Left lung (tissue), 10 donors: ENCODE results near the gene SLC22A4. TPM values are rescaled to one million over a fixed set of nuclear protein-coding genes. Genes with fewer than 3 reads are reported as not detected.
A peak's percentile ranks its signal among the peaks of the same experiment; 100 is the strongest.

Source experiments
- ATAC-seq: fragments of 200-7000 bp; cut with Tn5 transposase; one replicate; pipeline ENCODE4 v1.9.1; 2020; ENCODE audit warnings: moderate library complexity
- DNase-seq, 4 donors: peaks; one replicate each; pipeline ENCODE4 v3.0.0-alpha.2; 2013 to 2020
- H3K27ac ChIP-seq, 2 donors: fragments of 200-600 bp; sonication (generic) in 1 of 2; one replicate each; pipeline versions ENCODE4 v1.5.0 to v1.8.0; 2020 to 2021
- H3K27me3 ChIP-seq, 2 donors: fragments of 200-600 bp; sonication (generic) in 1 of 2; one replicate each; pipeline versions ENCODE4 v1.5.0 to v1.8.0; 2020 to 2021
- H3K36me3 ChIP-seq, 2 donors: fragments of 200-600 bp; sonication (generic) in 1 of 2; one replicate each; pipeline versions ENCODE4 v1.5.0 to v1.8.0; 2020 to 2021
- H3K4me1 ChIP-seq, 2 donors: fragments of 200-600 bp; one replicate each; pipeline ENCODE4 v1.8.0; 2021
- H3K4me3 ChIP-seq, 2 donors: fragments of 200-600 bp; sonication (generic) in 1 of 2; one replicate each; pipeline versions ENCODE4 v1.5.0 to v1.8.0; 2020 to 2021; ENCODE audit warnings: mild to moderate bottlenecking in 1 of 2
- H3K9me3 ChIP-seq, 2 donors: fragments of 200-600 bp; sonication (generic) in 1 of 2; one replicate each; pipeline versions ENCODE4 v1.5.0 to v1.8.0; 2020 to 2021
- intact Hi-C, 2 donors: fragments of 100-400 bp; cut with DNase I; formaldehyde crosslinking; loops; one replicate each; pipeline versions ENCODE4 v1.11.2 to v1.14.2; 2022
- polyA plus RNA-seq, 6 donors: library from polyadenylated mRNA; unstranded; fragments of 120-200 nt; gene quantifications; one replicate each; pipeline ENCODE4 v1.2.1, GENCODE V29; 2013; ENCODE audit not compliant: insufficient read length in 6 of 6
- total RNA-seq, 2 donors: library from RNA; stranded (reverse); fragmentation: NEBNext Ultra II Directional; extraction: Animal tissue kit (Norgen Biotek cat#: 25700); gene quantifications; one replicate each; pipeline ENCODE4 v1.2.1, GENCODE V29; 2021
- TF ChIP-seq, protein P1 (sequence below), 2 donors: fragments of 200-600 bp; sonication (generic) in 1 of 2; IDR thresholded peaks; one replicate each; pipeline versions ENCODE4 v1.5.0 to v1.8.0; 2021; ENCODE audit warnings: antibody characterized with exemption in 2 of 2
- donor health status: DM: no; HTN: yes; CAD: no.
- donor health status: DM: no; HTN: no; CAD: no.

The SLC22A4 gene
- total and polyA plus RNA-seq, 8 donors: 1.0 to 10.3 (median 3.4) TPM

DNA sequence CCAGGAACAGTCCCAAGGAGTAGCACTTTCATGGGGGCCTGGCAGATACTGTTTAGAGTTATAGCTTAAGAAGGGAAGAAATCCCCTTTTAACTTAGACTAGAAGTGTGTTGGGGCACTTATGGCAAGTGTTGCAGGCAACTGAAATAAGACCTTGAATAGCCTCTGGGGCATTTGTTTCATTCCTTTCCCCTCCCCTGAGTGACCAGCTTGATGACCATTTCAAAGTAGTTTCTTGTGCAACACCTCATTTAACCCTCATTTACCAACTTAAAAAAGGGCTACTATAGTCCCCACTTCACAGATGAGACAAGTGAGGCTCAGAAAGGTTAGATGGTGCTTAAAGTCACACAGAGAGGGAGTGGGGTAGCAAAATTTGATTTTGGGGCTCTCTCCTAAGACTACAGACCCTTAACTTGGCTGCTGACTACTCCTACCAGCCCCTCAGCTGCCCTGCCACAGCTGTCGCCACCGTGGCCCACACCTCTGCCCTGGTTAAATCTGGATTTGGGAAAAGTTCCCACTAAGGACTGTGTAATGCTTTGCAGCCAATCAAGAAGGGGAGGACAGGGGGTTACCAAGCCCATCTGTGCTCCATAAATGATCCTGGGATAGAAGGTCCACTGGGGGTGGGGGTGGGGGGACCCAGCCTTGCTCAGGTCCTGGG is 31.2 kb upstream of the SLC22A4 start:
- Histone ChIP-seq H3K36me3 (no peaks in the 10 kb centered on the region), H3K4me1 (peaks cover 21 to 33% of the 10 kb centered on the region in 2 donors), H3K27me3 (peaks cover 0 to 9% of the 10 kb centered on the region in 2 donors), H3K9me3 (no peaks in the 10 kb centered on the region), H3K27ac (no peak overlapping the region), H3K4me3 (no peak overlapping the region)
- TF ChIP-seq, protein P1, sequence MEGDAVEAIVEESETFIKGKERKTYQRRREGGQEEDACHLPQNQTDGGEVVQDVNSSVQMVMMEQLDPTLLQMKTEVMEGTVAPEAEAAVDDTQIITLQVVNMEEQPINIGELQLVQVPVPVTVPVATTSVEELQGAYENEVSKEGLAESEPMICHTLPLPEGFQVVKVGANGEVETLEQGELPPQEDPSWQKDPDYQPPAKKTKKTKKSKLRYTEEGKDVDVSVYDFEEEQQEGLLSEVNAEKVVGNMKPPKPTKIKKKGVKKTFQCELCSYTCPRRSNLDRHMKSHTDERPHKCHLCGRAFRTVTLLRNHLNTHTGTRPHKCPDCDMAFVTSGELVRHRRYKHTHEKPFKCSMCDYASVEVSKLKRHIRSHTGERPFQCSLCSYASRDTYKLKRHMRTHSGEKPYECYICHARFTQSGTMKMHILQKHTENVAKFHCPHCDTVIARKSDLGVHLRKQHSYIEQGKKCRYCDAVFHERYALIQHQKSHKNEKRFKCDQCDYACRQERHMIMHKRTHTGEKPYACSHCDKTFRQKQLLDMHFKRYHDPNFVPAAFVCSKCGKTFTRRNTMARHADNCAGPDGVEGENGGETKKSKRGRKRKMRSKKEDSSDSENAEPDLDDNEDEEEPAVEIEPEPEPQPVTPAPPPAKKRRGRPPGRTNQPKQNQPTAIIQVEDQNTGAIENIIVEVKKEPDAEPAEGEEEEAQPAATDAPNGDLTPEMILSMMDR (IDR thresholded peaks at IDR 0.05): no peak
- intact Hi-C loops: no loop called here
- no peak for ATAC-seq
- DNase-seq: no peak

DNA sequence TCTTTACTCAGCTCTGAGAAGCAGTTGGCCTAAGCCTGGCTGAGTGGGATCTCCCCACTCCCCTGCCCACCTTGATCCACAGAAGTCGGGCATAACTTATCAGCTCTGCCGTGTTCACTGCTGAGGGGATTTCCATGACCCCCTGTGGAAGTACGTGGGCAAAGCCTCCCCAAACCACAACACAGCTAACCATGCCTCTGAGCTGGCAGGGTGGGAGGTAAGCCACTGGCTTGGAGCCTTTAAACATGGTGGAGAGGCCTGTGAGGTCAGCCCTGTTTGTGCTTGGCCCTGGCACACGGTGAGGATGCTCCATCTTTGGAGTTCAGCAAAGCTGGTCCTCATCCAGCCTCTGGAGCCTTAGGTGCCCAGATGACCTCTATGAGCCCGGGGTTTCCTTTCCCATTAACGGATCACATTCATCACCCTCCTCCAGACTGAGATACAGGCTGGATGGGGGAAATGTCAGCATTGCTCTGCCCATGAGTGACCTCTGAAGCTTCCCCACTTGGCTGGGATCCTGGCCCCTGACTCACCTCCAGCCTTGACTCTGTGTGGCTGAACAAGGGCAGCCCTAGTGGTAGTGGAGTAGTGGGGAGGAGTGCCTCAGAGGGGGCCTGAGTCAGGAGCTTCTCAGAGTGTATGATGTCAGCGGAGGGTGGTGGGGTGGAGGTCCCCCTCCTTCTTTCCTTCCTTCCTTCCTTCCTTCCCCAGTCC is 30.5 kb upstream of the SLC22A4 start:
- Histone ChIP-seq H3K36me3 (no peaks in the 10 kb centered on the region), H3K4me3 (no peak overlapping the region), H3K4me1 (peaks cover 21 to 26% of the 10 kb centered on the region in 2 donors), H3K27me3 (peaks cover 0 to 2% of the 10 kb centered on the region in 2 donors), H3K27ac (no peak overlapping the region), H3K9me3 (no peaks in the 10 kb centered on the region)
- intact Hi-C loops: no loop called here
- ATAC-seq (peak; percentile 18), DNase-seq (no peak)
- TF ChIP-seq, protein P1 (IDR thresholded peaks at IDR 0.05): no peak

DNA sequence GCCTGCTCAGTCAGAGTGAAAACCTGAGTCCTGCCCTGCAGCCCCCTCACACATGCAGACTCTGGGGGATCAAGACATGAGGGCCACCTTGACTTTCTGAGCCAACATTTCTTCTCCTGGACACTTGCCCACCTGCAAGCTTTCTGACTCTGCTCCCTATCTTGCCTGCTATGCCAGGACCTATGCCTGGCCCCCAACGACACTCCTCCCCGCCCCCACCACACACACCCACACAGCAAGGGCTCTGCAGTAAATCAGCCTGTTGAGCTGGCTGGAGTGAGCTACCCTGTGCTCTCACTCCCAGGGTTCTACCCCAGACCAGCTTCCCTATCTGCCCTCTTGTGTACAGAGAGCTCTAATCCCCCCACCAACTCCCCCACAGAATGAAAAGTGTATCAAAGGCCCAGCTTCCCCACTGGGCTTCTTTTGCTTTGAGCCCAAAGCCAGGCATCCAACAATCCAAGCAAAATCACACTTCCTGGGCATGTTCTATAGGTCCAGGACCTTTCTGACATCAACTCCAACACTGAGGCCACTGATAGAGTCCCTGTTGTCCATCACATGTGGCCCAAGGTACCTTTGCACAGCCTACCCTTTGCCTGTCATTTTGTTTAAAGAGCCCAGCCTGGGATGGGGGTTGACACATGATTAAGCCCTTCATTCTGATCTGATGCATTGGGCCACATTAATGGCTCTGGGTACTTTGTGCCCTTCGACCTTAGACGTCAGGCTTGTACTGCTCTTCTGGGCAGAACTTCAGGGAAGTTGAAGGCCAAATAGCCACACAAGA is 29.5 kb upstream of the SLC22A4 start:
- H3K4me1 ChIP-seq: peaks cover 21 to 22% of the 10 kb centered on the region in 2 donors
- intact Hi-C loops: no loop called here
- H3K4me3 ChIP-seq: no peak overlapping the region
- no peaks in the 10 kb centered on the region for H3K27me3 ChIP-seq
- TF ChIP-seq, protein P1 (IDR thresholded peaks at IDR 0.05): no peak
- no peaks in the 10 kb centered on the region for H3K9me3 ChIP-seq
- H3K36me3 ChIP-seq: no peaks in the 10 kb centered on the region
- no peak for DNase-seq
- no peak for ATAC-seq
- peak overlapping the region; percentile 54 to 68 for H3K27ac ChIP-seq

DNA sequence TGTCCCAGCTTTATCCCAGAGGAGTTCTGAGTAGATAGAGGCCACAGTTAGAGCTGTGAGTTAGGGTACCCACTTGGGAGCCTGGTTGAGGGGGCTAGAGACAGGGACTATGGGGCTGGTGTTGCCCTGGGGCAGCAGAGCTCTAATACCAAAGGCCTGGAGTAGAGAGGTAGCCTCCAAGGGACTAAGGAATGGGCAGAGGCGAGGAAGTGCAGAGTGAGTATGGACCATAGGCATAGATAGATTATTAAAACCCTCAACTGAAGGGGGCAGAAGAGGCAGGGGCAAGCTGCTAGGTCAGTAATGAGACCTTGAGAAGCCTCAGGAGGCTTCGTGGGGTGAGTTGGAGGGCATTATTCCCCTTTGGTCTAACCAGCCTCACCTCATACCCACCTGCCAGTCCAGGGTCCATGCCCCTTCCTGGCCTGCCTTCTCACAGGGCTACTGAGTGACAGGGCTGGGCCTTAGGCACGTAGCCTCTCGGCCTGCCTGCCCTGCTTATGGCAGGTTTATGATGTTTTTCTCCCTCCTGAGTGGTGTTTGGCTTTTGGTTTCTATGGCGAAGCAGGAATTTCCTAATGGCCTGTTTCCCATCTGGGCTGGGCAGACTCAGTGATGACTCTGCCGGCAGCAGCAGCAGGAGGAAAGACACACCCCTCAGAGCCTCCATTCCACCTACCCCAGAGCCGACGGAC is 28.7 kb upstream of the SLC22A4 start:
- Histone ChIP-seq H3K27me3 (no peaks in the 10 kb centered on the region), H3K9me3 (no peaks in the 10 kb centered on the region), H3K27ac (peak overlapping the region; percentile 54 to 68), H3K4me1 (peaks cover 14 to 18% of the 10 kb centered on the region in 2 donors), H3K36me3 (no peaks in the 10 kb centered on the region), H3K4me3 (no peak overlapping the region)
- TF ChIP-seq, protein P1 (IDR thresholded peaks at IDR 0.05): no peak
- intact Hi-C loops: no loop called here
- peak in 3 of 4 donors; percentile 56 to 84 (median 57) for DNase-seq
- ATAC-seq: peak; percentile 77
